ENCODE measurements around the gene PAPOLA.

DNA sequence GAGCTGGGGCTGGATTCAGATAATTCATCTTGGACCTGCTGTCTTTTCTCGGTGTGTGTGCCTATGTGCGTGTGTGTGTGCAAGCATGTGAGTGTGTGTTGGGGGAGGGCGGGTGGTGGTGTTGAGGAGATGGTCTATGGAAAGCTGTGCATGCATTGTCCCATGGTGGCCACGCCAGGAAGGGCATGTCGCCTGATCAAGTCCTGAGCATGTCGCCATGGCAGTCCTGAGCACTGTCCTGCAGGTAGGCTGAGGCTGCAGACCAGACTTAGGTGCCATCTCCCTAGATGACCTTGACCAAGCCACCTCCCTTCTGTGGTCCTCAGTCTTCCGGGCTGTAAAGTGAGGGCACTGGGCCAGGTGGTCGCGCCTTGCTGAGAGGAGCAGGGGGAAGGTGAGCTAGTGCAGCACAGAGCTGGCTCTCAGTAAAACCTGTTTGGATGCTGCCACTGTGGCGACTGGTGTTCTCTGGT, 81.4 kb downstream of the PAPOLA start:
- TF ChIP-seq, protein P1, sequence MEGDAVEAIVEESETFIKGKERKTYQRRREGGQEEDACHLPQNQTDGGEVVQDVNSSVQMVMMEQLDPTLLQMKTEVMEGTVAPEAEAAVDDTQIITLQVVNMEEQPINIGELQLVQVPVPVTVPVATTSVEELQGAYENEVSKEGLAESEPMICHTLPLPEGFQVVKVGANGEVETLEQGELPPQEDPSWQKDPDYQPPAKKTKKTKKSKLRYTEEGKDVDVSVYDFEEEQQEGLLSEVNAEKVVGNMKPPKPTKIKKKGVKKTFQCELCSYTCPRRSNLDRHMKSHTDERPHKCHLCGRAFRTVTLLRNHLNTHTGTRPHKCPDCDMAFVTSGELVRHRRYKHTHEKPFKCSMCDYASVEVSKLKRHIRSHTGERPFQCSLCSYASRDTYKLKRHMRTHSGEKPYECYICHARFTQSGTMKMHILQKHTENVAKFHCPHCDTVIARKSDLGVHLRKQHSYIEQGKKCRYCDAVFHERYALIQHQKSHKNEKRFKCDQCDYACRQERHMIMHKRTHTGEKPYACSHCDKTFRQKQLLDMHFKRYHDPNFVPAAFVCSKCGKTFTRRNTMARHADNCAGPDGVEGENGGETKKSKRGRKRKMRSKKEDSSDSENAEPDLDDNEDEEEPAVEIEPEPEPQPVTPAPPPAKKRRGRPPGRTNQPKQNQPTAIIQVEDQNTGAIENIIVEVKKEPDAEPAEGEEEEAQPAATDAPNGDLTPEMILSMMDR (IDR thresholded peaks at IDR 0.05): no peak
- TF ChIP-seq POLR2AphosphoS5 (IDR thresholded peaks at IDR 0.05): no peak

Measured in esophagus muscularis mucosa (tissue), 3 donors.